GM18526 (cell line): ENCODE results near the gene SLC7A7.

Experiments
- POLR2A ChIP-seq: IDR thresholded peaks from 3 replicates; pipeline ENCODE4 v1.6.1; 2011; ENCODE audit not compliant: insufficient read length; ENCODE audit errors: extremely low read depth

SLC7A7 gene

GRCh38 chr14:22808388-22809209, 6.6 kb downstream of the SLC7A7 start:
- TF ChIP-seq POLR2A, result no peak

GRCh38 chr14:22807432-22808087, 7.7 kb downstream of the SLC7A7 start:
- no peak for TF ChIP-seq POLR2A

DNA sequence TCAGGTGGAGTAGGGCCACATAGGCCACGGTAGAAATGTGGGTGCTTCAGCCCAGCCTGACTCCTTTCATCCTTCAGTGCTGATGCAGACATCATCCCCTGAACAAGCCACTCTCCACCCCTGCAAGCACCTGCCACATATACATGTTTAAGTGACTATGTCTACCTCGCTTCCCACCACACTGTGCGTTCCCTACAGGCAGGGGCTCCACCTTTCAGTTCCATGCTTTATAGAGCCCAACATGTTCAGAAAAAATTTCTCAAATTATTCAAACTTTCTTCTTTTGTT, 11.6 kb downstream of the SLC7A7 start:
- TF ChIP-seq POLR2A, result no peak

DNA sequence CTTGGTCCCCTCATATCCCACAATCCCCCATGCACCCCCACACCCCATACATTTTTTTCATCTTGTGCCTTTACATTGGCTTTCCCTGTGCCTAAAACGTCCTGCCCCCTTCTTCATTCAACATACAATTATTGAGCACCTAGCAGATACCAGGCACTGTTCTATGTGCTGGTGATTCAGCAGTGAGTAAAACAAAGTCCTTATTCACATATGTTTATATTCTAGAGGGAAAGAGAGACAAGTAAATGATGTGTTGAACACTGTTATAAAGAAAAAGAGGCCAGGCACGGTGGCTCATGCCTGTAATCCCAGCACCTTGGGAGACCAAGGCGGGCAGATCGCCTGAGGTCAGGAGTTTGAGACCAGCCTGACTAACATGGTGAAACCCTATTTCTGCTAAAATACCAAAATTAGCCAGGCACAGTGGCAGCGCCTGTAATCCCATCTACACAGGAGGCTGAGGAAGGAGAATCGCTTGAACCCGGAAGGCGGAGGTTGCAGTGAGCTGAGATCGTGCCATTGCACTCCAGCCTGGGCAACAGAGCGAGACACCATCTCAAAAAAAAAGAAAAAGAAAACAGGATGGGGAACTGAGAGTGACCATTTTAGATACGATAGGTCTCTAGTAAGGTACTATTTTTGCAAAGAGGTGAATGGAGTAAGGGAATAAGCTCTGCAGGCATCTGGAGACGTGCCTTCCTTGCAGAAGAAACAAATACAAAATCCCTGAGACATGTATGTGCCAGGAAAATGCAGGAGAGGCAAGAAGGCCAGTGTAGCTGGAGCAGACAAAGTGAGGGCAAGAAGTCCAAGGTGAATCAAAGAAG, 12.2 kb downstream of the SLC7A7 start:
- no peak for TF ChIP-seq POLR2A

DNA sequence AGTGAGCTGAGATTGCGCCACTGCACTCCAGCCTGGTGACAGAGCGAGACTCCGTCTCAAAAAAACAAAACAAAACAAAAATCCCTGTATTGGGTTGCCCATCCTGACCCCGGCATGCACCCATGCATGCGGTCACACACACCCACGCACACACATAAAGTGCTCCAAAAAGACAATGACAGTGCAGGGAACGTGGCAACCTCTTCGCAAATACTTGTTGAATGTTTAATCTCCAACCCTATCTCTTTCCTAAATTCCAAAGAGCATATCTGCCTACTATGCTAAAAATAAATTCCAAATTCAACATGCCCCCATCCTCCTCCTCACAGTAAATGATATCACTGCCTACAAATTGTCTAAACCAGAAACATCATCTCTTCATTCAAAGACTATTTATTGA, 13.5 kb downstream of the SLC7A7 start:
- TF ChIP-seq POLR2A, result no peak

DNA sequence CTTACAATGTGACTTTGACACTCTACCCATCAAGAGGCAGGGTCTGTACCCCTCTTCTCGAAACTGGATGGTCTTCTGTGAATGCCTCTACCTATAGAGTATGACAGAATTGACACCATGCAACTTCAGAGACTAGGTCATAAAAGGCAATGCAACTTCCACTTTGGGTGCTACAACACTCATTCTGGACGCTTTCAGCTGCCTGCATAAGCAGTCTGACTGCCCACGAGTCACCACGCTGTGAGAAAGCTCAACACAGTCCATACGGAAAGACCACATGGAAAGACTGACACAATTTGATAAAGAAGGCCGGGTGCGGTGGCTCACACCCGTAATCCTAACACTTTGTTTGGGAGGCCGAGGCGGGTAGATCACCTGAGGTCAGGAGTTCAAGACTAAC, 14.9 kb downstream of the SLC7A7 start:
- TF ChIP-seq POLR2A, result no peak

DNA sequence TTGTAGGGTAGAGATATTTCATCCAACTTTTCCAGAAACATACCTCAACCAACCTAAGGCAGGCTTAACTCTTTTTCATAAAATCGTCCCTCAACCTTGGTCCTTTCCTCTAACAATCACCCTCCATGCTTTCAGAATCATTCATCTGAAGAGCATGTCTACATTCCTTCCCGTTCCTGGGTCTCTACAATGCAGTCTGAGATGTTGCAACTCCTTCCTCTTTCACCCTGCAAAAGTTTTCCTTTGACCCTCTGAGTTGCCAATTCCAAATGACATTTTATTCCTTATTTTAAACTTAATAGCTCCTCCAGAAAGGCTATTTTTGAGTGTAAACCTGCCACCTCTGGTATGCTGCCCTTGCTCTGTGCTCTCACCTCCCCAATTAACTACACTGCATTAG, 16.7 kb downstream of the SLC7A7 start:
- no peak for TF ChIP-seq POLR2A

- TF ChIP-seq POLR2A, result no peak
These were observed 18.0 kb downstream of the SLC7A7 start for GRCh38 chr14:22797017-22797917.

- TF ChIP-seq POLR2A, result no peak
These were observed 19.0 kb downstream of the SLC7A7 start for GRCh38 chr14:22796087-22796707.

- no peak for TF ChIP-seq POLR2A
These were observed 20.7 kb downstream of the SLC7A7 start for GRCh38 chr14:22794551-22794951.

DNA sequence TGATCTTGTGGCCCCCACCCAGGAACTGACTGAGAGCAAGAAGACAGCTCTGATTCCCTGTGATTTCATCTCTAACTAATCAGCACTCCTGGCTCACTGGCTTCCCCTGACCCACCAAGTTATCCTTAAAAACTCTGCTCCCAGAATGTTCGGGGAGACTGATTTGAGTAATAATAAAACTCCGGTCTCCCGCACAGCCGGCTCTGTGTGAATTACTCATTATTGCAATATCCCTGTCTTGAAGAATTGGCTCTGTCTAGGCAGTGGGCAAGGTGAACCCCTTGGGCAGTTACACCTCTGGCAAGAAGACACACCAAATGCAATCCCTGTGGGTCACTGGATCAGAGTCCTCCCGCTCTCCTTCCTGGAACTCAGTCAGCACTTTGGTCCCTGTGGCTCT, 21.3 kb downstream of the SLC7A7 start:
- no peak for TF ChIP-seq POLR2A

DNA sequence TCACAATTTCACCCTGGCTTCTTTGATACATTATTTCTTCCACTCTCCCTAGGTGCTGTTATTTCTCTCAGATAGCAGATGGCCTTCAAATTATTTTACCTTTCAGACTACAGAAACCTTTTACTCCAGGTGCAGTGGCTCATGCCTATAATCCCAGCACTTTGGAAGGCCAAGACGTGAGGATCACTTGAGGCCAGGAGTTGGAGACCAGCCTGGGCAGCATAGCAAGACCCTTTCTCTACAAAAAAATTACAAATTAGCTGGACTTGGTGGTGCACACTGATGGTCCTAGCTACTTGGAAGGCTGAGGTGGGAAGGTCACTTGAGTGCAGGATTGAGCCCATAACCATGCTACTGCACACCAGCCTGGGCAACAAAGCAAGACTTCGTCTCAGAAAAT, 23.1 kb downstream of the SLC7A7 start:
- TF ChIP-seq POLR2A, result no peak

DNA sequence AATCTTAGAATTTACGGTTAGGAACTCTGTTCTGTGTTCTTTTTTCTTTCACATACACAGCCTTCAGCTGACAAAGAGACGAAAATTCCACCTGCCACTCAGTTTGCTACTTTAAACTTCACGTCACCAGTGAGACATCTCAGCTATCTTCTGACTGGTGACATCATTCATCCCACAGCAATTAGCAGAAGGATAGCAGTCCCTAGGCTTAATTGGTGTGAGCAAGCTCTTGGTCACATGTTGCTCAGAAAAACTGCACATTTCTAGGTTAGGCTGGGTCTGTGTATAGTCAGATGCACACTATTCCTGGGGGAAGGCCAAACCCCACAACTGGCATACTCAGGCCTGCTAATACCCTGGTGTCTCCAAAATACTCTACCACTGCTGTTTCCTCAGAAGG, 23.9 kb downstream of the SLC7A7 start:
- no peak for TF ChIP-seq POLR2A

DNA sequence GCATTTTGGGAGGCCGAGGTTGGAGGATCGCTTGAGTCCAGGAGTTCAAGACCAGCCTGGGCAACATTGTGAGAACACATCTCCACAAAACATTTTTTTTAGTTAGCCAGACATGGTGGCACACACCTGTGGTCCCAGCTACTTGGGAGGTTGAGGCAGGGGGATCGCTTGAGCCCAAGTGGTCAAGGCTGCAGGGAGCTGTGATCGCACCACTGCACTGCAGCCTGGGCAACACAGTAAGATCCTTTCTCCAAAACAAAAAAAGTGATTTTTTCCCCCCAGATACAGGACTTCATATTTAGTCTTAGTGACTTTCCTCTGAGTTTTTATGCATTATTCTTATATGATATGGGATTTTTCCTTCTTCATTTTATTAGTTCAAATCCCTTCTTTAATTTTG, 28.6 kb downstream of the SLC7A7 start:
- no peak for TF ChIP-seq POLR2A

DNA sequence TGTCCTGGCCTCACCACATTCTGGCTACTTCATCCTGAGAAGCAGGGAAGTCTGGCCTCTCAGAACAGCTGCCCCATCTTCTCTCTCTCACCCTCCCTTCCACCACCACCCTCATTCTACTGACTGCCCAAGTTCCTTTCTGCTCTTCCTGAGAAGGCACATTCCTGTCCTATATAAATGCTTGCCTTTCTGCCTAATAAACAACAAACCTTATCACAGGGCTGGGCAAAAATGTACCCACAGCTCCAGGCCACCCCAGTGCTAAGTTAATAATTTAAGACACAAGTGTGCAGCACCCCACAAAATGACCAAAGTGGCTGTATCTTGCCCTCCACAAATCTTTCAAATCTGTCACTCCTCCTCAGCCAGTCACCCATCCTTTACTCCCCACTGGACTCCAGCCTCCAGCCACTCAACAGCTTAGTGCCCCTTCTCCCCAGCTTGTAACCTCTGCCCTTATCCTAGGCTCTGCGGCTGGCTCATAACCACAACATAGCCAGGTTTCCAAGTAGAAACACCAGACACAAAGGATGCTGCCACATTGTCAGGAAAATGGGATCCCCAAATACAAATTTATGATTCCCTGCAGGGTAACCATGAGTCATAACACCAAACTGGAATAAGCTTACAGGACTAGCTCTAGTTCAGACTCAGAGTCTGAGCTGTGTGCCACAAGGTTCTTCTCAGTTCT, 33.8 kb downstream of the SLC7A7 start:
- TF ChIP-seq POLR2A, result no peak

GRCh38 chr14:22780941-22781300, 34.3 kb downstream of the SLC7A7 start:
- no peak for TF ChIP-seq POLR2A
